ENCODE results near the gene ARHGAP26. TPM values are rescaled to one million over a fixed set of nuclear protein-coding genes. Genes with fewer than 3 reads are reported as not detected.

Gene ARHGAP26
- total and polyA plus RNA-seq, 2 of the 4 experiments (the other 2 are of a cell fraction) = 0.54 to 0.56 TPM

DNA sequence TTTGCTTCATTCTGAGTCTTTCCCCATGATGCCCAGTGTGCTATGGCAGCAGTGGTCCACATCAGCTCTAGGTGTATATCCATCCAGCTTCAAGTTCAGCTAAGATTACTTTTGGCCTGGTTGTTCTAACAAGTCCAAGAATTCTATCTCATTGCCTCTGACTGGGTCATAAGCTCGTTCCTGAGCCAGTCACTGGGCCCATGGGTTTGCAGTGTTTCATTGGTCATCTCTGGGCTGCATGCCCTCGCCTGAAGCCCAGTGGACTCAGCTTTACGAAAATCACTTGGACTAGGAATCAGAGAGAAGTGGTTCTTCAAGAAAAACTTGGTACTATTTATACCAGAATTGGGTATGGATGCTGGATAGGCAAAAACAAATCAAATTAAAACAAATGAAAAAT, 16.1 kb upstream of the ARHGAP26 start:
- H2AK9ac ChIP-seq (replicated peaks; ENCODE audit: low read depth, low read length, poor library complexity) = no peak overlapping the region
- ATAC-seq (ENCODE audit: low read depth) (no peak), DNase-seq (no peak)
- no peak overlapping the region for H3K4ac ChIP-seq (ENCODE audit: low read depth, low read length)
- H2BK120ac ChIP-seq (ENCODE audit: low read depth, low read length) = no peak overlapping the region
- no peak overlapping the region for H3K9ac ChIP-seq (ENCODE audit: low read depth, low read length)
- H3K4me1 ChIP-seq (ENCODE audit: control insufficient read depth, insufficient read depth, low read length) = peaks cover 3% of the 10 kb centered on the region; the same call in 1 of the 2 replicates
- H3K4me2 ChIP-seq (ENCODE audit: low read depth, low read length) = no peak overlapping the region
- no peak overlapping the region; the same call in 1 of the 2 replicates for H2AK5ac ChIP-seq (ENCODE audit: low read depth, low read length)
- no peaks in the 10 kb centered on the region for H3K9me3 ChIP-seq (ENCODE audit: control insufficient read depth, insufficient read depth, low read length)
- no peak overlapping the region for H3K27ac ChIP-seq (ENCODE audit: insufficient read depth, low read length)
- H2BK15ac ChIP-seq (ENCODE audit: low read depth, low read length) = no peak overlapping the region
- no peak overlapping the region for H2BK20ac ChIP-seq (ENCODE audit: low read depth, low read length)
- no peaks in the 10 kb centered on the region for H3K79me1 ChIP-seq (ENCODE audit: low read depth in 1 of 2, low read length in 2 of 2)
- no peak overlapping the region for H3K4me3 ChIP-seq (ENCODE audit: insufficient read depth, low read depth, low read length)
- H3K56ac ChIP-seq (ENCODE audit: extremely low read depth, insufficient read depth, low read length) = no peak overlapping the region
- H2BK5ac ChIP-seq (ENCODE audit: low read depth, low read length, poor library complexity, severe bottlenecking) = no peak overlapping the region
- WGBS, 2 experiments (ENCODE audit: extremely low coverage in 2 of 2, insufficient read length in 1 of 2) = no CpG with 5 or more reads among the region's 3 CpGs
- H3K36me3 ChIP-seq (ENCODE audit: control insufficient read depth, insufficient read depth, low read length) = no peaks in the 10 kb centered on the region
- no peak overlapping the region for H4K5ac ChIP-seq (ENCODE audit: low read depth, low read length)
- TF ChIP-seq, protein P1, sequence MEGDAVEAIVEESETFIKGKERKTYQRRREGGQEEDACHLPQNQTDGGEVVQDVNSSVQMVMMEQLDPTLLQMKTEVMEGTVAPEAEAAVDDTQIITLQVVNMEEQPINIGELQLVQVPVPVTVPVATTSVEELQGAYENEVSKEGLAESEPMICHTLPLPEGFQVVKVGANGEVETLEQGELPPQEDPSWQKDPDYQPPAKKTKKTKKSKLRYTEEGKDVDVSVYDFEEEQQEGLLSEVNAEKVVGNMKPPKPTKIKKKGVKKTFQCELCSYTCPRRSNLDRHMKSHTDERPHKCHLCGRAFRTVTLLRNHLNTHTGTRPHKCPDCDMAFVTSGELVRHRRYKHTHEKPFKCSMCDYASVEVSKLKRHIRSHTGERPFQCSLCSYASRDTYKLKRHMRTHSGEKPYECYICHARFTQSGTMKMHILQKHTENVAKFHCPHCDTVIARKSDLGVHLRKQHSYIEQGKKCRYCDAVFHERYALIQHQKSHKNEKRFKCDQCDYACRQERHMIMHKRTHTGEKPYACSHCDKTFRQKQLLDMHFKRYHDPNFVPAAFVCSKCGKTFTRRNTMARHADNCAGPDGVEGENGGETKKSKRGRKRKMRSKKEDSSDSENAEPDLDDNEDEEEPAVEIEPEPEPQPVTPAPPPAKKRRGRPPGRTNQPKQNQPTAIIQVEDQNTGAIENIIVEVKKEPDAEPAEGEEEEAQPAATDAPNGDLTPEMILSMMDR (conservative IDR thresholded peaks at IDR 0.05; ENCODE audit: low read depth, low read length) = no peak
- TF ChIP-seq CEBPB (IDR thresholded peaks at IDR 0.05; ENCODE audit: low read depth, low read length) = no peak
- TF ChIP-seq FOS (IDR thresholded peaks at IDR 0.05; ENCODE audit: low read depth, low read length) = no peak
- TF ChIP-seq MAFK (IDR thresholded peaks at IDR 0.05; ENCODE audit: low read depth, low read length) = no peak
- no peak for TF ChIP-seq POLR2A (IDR thresholded peaks at IDR 0.05; ENCODE audit: low read depth, low read length)
- no peak for TF ChIP-seq CHD1 (IDR thresholded peaks at IDR 0.05; ENCODE audit: low read depth, low read length)
- no peak for TF ChIP-seq RFX5 (IDR thresholded peaks at IDR 0.05; ENCODE audit: low read depth, low read length)
- in situ Hi-C loops (cut with MboI; ENCODE audit: low sequenced_read_pairs) (no loop called here), dilution Hi-C loops (cut with HindIII; ENCODE audit: low sequenced_read_pairs, unreplicated experiment) (no loop called here), intact Hi-C loops (cut with micrococcal nuclease) (no loop called here)
- ChIA-PET CTCF (no interaction called here), POLR2A (ENCODE audit: unreplicated experiment) (interaction anchor here (0.6 kb wide), 1 partner anchor 113 kb away, joined by 3 read pairs; no protein-coding TSS in a partner anchor)
- no peak overlapping the region for H3K23ac ChIP-seq (ENCODE audit: low read depth, low read length)
- BruUV-seq (replicated peaks) = no TSS peak
- H4K8ac ChIP-seq (ENCODE audit: low read depth in 2 of 2, low read length in 2 of 2) = no peak overlapping the region
- no peak overlapping the region for H3K18ac ChIP-seq (ENCODE audit: low read depth, low read length)
- H4K20me1 ChIP-seq (ENCODE audit: insufficient read depth, low read length) = no peaks in the 10 kb centered on the region
- peaks cover 18% of the 10 kb centered on the region for H3K27me3 ChIP-seq (ENCODE audit: control insufficient read depth, insufficient read depth, low read length)
- no peak overlapping the region for H4K91ac ChIP-seq (ENCODE audit: insufficient read depth, low read depth, low read length)
- H3K9me1 ChIP-seq (ENCODE audit: insufficient read depth, low read length) = peaks cover 3% of the 10 kb centered on the region; the same call in 1 of the 2 replicates
- no peak overlapping the region for H3K14ac ChIP-seq (replicated peaks; ENCODE audit: low read depth, low read length)
- H2AFZ ChIP-seq (replicated peaks; ENCODE audit: low read length, poor library complexity) = no peak overlapping the region
